ENCODE results near the gene FPR1.
"Not testable (repeated sequence)": the region's sequence is repeated elsewhere in the genome, so short reads cannot be mapped to it uniquely, and the experiment has no call there.

FPR1 gene

DNA sequence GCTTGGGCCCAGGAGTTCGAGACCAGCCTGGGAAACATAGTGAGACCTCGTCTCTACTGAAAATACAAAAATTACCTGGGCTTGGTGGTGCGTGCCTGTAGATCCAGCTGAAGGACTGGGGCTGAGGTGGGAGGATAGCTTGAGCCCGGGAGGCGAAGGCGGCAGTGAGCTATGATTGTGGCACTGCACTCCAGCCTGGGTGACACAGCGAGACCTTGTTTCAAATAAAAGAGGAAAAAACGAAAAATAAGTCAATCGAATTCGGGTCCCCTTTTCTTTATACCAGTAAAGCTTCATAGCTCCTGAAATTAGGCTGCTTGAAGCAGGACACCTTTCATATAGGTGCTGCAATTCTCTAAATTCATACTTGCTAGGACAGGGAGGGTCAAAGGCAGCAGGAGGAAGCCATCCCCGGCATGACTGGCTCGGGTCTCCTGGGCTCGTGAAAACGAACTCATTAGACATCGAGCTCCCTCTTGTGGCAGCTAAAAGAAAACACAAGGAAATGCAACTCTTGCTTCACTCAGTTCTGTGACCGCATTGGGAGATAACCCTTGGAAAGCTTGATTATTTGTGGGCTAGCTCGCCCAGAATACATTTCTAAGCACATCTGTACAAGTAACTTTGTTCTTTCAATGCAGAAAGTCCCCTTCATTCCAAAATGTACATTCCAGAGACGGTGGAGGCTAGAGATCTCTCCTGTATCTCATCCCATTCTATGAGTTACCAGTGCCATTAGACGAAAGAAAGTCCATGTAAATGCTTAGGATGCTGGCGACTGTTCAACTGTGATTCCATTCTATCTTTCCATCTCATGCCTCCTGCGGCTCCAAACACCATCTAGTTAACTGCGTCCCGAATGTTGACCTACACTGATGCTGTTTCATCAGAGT lies 26.1 kb upstream of the FPR1 start:
- DNase-seq, result peak; percentile 42 to 63

DNA sequence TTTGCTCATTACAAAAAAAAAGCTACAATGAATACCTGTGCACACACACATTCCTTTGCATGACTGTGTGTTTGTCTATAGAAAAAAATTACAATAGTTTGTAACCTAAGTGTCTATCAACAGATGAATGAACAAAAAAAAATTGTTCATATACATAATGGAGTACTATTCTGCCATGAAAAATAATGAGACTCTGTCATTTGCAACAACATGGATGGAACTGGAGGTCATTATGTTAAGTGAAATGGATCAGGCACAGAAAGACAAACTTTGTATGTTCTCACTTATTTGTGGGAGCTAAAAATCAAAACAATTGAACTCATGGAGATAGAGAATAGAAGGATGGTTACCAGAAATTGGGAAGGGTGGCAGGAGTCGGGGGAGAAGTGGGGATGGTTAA lies 24.9 kb upstream of the FPR1 start:
- not testable (repeated sequence) for DNase-seq

- DNase-seq, result no peak
Observed at GRCh38 chr19:51772977-51773376, 21.3 kb upstream of the FPR1 start.

- peak in 1 of 2 donors; percentile 55 for DNase-seq
Observed at GRCh38 chr19:51771376-51772130, 19.9 kb upstream of the FPR1 start.

DNA sequence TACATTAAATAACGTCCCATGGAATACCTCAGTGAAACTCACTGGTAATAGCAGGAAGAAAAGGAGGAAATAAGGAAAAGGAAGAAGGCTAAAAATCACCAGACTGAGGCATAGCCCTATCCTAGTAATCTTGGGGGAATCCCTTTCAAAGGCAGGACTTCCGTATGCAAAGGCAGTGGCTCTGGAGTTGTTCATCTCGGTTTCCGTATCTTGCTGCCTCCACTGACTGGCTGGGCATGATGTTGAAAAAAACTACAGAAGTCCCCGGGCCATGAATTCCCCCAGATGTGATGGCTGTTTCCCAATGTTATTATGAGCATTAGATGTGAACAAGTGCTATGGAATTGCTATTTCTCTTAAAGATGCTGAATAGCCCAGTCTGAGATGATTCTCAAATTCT lies 14.8 kb upstream of the FPR1 start:
- no peak for DNase-seq

DNA sequence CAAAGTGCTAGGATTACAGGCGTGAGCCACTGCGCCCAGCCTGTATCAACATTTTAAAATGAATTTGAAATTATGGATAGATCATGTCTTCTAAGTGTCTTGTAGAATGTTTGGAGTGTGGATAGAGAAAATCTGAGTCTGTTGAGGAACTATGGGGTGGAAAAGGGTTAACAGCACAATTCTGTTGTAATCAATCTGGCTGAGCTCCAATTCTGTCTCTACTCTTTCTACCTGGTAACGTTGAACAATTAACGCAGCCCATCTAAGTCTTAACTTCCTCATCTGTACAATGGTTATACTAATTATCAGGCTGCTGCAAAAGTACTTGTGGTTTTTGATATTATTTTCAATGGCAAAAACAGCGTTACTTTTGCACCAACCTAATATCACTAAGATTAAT lies 13.4 kb upstream of the FPR1 start:
- no peak for DNase-seq

- no peak for DNase-seq
Observed at GRCh38 chr19:51761696-51762095, 10.0 kb upstream of the FPR1 start.

DNA sequence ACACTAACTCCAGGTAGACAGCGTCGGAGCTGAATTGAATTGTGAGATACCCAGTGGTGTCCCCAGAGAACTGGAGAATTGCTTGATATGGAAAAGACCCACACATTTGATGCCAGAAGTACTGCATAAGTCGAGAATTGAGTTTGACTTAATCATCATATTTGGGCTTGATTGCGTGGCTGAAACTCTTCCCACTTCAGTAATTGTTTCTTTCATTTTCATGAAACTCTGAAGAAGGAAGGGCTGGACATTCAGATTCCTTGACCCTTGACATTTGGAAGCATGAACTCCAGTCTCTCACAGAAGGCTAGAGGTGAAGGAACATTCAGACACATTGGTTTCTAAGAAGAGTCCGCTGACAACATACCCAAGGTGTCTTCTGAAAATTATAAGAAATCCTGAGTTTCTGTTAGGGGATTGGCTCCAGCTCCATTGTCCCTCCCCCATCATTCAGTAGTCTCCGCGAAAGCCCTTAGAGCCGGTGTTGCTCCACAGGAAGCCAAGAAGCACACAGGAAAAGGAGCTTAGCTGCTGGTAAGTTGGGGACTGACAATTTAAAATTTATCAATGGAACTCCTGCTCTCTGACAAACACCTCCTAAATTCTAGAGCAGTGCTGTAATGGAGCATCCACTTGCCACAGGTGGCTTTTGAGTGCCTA lies 9.1 kb upstream of the FPR1 start, which contains the start of gene FPR2:
FPR2 (plus strand) TSS at position 484 of the 660 bp plus-strand sequence. CDS start 7,479 bp downstream, outside the sequence.
- no peak for DNase-seq

- no peak for DNase-seq
Observed at GRCh38 chr19:51755571-51755970, 3.9 kb upstream of the FPR1 start.

GRCh38 chr19:51754770-51755169 lies 3.1 kb upstream of the FPR1 start:
- no peak for DNase-seq

DNA sequence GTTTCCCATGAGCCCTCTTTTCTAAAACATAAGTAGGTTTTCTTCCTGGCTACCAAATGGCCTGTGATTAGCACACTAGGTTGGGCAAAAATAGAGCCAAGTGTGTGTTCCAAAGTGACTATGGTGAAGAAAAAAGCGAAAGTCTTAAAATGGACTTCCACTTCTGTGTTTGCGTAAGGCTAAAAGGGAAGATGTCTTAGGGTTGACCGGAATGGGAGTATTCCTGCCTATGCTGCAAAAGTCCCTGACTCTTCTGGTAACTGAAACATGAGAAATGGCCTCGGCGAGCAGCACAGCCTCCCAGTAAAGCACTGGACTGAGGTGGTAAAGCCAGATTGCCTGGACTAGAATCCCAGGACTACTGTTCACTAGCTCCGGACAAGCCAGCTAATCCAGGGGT lies 2.4 kb upstream of the FPR1 start:
- DNase-seq, result no peak

- no peak for DNase-seq
Observed at GRCh38 chr19:51750400-51751094, 1.1 kb downstream of the FPR1 start.

GRCh38 chr19:51749979-51750378 lies 1.7 kb downstream of the FPR1 start:
- no peak for DNase-seq

- no peak for DNase-seq
Observed at GRCh38 chr19:51746731-51747130, 4.9 kb downstream of the FPR1 start.

GRCh38 chr19:51743405-51743804 lies 8.3 kb downstream of the FPR1 start:
- no peak for DNase-seq

- DNase-seq, result no peak
Observed at GRCh38 chr19:51742789-51743188, 8.9 kb downstream of the FPR1 start.

- no peak for DNase-seq
Observed at GRCh38 chr19:51740356-51740755, 11.3 kb downstream of the FPR1 start.

GRCh38 chr19:51739466-51740213 lies 12.0 kb downstream of the FPR1 start:
- DNase-seq, result no peak

- DNase-seq, result not testable (repeated sequence)
Observed at GRCh38 chr19:51738523-51738922, 13.2 kb downstream of the FPR1 start.

DNA sequence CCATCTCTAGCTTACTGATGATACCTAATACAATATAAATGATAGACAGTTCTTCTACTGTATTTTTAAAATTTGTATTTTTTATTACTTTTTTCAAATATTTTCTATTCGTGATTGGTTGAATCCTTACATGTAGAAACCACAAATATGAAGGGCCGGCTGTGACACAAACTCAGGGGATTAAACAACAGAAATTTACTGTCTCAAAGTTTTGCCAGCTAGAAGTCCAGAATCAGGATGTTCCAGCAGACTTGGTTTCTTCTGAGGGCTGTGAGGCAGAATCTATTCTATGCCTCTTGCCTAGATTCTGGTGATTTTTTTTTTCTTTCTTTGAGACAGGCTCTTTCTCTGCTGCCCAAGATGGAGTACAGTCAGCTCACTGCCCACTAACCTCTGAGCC lies 13.8 kb downstream of the FPR1 start:
- no peak for DNase-seq

DNA sequence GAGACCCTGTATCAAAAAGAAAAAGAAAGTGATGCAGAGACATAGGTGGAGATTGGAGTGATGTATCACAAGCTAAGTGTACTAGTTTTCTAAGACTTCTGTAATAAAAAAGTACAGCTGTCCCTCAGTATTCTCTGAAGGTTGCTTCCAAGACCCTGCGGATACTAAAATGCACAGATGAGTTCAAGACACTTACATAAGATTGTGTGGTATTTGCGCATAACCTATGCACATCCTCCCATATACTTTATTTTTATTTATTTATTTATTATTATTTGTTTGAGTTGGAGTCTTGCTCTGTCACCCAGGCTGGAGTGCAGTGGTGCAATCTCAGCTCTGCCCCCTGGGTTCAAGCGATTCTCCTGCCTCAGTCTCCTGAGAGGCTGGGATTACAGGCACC lies 14.3 kb downstream of the FPR1 start:
- no peak for DNase-seq
